Measurements from ENCODE around the gene NFATC2.
"Not testable (repeated sequence)": the region's sequence is repeated elsewhere in the genome, so short reads cannot be mapped to it uniquely, and the experiment has no call there.

The NFATC2 gene

DNA sequence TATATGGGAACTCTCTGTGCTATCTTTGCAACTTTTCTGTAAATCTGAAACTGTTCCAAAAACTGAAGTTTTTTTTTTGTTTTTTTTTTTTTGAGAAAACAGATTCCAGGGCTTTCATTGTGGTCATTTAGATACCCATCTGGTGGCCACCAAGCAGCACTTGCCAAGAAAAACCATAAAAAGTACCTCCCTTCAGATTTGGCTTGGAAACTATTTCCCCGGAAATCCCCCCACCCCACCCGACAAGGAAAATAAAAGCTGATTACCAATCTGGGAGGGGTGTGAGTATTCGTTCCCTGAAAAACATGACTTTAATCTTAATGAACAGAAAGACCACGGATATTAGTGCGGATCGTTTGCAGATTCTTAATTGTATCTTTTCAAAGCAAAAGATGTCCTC is 1.9 kb downstream of the NFATC2 start:
- peak; percentile 28 to 38 for DNase-seq

DNA sequence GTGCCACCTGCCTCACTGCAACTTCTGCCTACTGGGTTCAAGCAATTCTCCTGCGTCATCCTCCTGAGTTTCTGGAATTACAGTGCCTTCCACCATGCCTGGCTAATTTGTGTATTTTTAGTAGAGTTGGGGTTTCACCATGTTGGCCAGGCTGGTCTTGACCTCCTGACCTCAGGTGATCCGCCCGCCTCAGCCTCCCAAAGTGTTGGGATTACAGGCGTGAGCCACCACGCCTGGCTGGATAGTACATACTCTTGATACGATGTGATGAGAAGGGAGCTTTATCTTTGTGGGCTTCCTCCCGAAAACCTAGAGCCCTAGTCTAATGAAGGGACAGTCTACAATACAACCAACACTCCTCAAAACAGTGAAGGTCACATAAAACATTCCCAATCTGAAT is 2.4 kb downstream of the NFATC2 start:
- not testable (repeated sequence) for DNase-seq

More for the DNA sequence above, 1.9 kb downstream of the NFATC2 start:
- TF ChIP-seq POLR2A (IDR thresholded peaks at IDR 0.05; ENCODE audit: low read length) (no peak), GATA1 (IDR thresholded peaks at IDR 0.05; ENCODE audit: low read depth, low read length) (no peak)

DNA sequence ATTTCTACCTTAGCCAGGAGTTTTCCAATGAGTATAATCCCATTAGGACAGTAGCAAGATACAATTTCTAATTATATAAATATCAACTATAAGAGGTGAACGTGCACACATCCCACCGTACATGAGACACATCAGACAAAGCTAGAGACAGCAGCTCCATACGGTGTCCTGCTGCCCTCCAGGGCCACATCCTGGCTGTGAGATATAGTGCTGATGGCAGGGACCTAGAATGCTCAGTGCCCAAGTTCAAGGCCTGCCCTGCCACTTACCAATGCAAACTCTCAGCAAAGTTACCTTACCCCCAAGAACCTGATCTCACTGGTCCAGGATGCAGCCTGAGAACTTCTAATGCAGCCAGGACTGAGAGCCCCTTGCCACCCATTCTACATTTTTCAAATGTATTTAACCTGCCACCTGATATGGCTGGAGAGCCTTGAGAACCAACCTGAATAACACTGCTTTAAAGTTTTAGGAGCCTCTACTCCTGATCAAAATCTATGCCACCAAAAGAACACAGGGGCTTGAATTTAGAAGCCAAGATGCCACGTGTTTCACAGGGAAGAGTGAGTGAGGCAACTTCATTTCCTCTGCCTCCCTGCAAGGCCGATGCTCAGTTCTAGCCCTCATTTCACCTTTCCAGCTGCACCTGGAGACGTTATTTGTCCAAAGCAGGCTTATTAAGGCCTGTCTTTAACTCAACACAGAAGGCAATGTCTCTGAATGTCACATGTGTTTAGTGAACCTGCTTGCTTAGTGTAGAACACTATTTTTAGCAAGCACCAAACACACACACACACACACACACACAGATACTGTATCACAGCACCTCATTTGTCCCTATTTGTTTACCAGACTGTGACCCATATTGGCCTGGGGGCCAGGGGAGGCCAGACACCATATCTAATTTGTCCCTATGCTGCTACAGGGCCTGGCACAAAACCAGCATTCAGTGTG is 6.1 kb downstream of the NFATC2 start:
- TF ChIP-seq POLR2A (IDR thresholded peaks at IDR 0.05; ENCODE audit: low read length) (no peak), GATA1 (IDR thresholded peaks at IDR 0.05; ENCODE audit: low read depth, low read length) (no peak)
- DNase-seq = peak in 1 of 2 experiments; percentile 12

DNA sequence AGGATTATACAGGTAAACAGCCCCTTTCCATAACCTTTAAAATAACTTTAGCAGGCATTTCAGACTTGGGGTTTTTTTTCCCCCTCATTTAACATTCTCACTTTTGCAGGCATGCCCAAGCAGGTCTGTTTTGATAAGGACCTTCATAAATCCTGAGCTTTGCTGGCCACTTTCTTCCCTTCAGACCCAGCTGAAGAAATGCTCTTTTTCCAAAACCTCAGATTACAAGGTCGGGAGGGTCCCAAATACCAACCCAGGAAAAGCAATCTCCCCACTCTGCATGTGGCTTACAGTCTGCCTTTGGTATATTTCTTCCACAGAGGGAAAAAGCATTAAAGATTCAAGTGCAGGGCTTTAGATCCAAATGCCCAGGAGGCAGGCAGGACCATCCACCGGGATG is 6.8 kb downstream of the NFATC2 start:
- TF ChIP-seq POLR2A (IDR thresholded peaks at IDR 0.05; ENCODE audit: low read length) = no peak
- TF ChIP-seq GATA1 (IDR thresholded peaks at IDR 0.05; ENCODE audit: low read depth, low read length) = no peak
- DNase-seq = no peak

DNA sequence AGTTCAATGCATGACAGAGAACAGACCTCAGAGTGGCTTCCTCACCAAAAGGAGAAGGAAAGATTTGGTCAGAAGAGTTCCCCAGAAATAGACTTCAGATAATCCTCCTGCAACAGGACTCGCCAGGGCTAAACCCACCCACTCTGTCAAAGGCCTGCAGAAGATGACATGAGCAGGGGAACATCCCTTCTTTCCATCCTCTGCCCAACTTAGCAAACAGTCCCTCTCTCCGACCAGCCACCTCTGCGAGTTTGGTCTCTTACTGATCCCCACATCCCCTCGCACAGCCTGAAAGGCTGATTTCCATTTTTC is 7.5 kb downstream of the NFATC2 start:
- DNase-seq = no peak

DNA sequence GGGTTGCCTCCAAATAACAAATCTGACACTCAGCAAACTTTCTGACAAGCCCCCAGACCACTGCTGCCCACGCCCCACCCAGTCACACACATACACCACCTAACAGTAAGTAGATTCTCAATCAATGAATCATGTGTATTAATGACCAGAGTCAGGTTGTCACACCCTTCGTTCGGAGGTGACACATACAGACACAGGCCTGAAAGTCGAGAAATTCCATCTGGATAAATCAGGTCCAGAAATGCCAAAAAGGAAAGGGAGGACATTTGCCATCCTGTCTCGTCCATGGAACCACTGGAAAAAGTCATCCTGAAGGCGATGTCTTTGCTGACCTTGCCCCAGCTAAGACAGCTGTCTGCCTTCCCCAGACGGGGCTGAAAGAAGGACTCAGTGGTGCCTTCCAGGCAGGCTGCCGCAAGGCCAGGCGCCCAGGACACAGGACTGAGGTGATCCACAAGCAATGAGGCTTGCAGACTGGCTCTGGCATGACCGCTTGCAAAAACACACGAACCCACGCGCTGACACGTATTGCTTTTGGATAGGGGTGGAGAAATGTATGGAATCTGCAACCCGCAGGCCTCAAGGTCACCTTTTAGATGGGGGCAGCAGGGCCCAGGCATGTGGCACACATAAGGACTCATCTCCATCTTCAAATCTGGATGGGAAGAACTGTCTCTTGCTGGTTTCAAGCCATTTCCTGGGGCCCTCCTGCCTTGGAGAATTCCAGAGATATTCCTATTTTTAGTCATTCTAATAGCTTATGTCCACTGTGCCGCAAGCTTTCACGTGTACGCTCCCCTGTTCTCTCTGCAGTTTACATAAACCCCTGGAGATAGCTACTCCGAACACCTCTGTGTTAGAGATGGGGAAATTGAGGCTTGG is 9.0 kb downstream of the NFATC2 start:
- no peak for TF ChIP-seq GATA1 (IDR thresholded peaks at IDR 0.05; ENCODE audit: low read depth, low read length)
- TF ChIP-seq POLR2A (IDR thresholded peaks at IDR 0.05; ENCODE audit: low read length) = no peak
- no peak for DNase-seq

More for the DNA sequence above, 7.5 kb downstream of the NFATC2 start:
- TF ChIP-seq POLR2A (IDR thresholded peaks at IDR 0.05; ENCODE audit: low read length) (no peak), GATA1 (IDR thresholded peaks at IDR 0.05; ENCODE audit: low read depth, low read length) (no peak)

DNA sequence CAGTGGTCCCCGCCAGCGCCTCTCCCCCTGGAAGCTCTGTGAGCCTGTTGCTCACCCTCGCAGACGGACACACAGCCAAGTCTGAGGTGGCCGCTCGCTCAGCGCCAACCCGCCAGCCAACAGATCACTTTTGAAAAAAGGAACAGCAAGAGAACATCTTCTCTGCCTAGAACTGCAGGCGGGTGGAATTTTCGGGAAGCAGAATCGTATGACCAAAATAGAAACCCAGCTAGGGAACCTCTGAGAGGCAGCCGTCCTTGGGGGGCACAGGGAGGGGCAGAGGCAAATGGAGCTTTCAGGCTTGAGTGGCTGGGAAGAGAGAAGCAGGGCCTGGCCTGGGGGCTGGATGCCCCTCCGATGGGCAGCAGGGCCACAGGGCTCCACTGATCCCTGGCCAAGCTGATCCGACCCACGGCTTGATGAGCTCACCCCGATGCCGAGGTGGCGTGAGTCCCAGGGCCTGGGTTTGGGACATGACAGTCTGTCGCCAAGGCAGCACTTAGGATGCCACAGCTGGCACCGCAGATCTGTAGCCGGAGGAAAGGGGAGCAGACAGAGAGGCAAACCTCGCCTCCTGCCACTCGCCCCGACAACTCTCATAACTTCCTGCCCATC is 9.8 kb downstream of the NFATC2 start:
- no peak for DNase-seq
- TF ChIP-seq GATA1 (IDR thresholded peaks at IDR 0.05; ENCODE audit: low read depth, low read length) (no peak), POLR2A (IDR thresholded peaks at IDR 0.05; ENCODE audit: low read length) (no peak)

DNA sequence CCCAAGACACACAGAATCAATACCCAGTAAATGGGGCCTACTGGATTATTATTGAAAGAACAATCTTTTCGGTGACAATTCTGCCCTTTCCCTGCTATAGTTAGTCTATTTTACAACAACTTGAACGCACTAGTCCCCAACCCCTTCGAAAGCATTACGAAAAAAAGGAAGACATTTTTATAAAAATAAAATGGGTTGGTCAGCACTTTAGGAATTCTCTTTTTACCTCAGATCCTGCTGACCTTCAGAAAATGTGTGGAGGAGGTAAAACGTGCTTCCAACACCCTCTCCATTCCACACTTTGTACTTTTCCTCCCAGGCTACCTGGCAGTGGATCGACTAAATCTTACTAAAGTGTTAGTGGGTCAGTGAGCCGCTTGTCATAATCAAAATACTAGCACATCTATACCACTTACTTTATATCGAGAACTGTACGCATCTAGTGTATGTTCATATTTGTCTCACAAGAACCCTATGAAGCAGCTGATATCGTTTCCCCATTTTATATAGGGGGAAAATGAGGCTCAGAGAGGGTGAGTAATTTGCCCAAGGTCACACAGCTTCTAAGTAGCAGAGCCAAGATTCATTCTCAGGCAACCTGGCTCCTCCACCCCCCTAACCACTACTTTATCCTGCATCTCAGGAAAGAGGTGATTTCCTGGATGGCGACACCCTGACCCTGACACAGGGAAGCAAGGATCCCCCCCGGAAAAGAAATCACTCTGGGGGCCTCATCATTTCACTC is 10.6 kb downstream of the NFATC2 start:
- no peak for TF ChIP-seq GATA1 (IDR thresholded peaks at IDR 0.05; ENCODE audit: low read depth, low read length)
- no peak for DNase-seq

DNA sequence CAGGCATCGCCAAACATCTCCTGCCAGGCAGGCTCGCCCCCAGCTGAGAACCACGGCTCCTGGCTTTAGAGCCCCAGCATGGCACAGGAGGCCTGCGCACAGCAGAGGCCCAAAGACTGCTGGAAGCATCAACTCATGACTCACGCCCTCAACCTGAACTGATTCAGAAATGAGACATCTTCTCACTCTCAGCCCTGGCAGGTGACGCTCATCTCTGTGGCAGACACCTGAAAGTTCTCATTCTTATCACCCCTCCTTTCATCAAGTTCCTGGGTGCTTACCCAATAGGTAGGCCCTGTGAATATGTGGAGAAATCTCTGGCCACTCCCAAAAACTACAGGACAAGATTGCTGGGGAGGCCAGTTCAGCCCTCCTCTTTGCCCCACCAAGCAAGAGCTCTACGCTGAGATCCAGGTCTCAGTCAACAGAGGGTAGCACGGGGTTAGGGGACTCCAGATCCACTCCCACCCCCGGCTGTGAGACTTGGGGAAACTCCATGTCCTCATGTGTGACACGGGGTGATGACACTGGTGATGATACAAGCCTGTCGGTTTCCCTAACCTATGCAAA is 11.3 kb downstream of the NFATC2 start:
- TF ChIP-seq POLR2A (IDR thresholded peaks at IDR 0.05; ENCODE audit: low read length) = no peak
- TF ChIP-seq GATA1 (IDR thresholded peaks at IDR 0.05; ENCODE audit: low read depth, low read length) = no peak
- DNase-seq = no peak

DNA sequence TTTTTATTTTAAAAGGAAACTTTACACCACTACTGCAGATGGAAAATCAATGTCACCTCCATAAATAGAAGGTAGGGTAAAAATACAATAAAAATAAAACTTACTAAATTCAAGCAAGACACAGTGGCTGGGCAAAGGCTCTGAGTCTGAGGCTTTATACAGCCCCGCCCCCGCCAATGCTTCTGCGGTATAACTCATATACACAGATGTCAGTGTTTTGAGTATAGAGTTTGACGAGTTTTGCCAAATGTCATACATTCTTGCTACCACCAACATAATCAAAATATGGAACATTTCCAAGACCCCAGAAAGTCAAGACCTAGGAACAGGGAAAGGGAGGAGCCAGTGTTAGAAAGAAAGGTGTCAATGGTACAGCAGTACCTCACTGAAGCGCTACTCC is 12.8 kb downstream of the NFATC2 start:
- TF ChIP-seq GATA1 (IDR thresholded peaks at IDR 0.05; ENCODE audit: low read depth, low read length) (no peak), POLR2A (IDR thresholded peaks at IDR 0.05; ENCODE audit: low read length) (no peak)
- DNase-seq = peak; percentile 6 to 19

DNA sequence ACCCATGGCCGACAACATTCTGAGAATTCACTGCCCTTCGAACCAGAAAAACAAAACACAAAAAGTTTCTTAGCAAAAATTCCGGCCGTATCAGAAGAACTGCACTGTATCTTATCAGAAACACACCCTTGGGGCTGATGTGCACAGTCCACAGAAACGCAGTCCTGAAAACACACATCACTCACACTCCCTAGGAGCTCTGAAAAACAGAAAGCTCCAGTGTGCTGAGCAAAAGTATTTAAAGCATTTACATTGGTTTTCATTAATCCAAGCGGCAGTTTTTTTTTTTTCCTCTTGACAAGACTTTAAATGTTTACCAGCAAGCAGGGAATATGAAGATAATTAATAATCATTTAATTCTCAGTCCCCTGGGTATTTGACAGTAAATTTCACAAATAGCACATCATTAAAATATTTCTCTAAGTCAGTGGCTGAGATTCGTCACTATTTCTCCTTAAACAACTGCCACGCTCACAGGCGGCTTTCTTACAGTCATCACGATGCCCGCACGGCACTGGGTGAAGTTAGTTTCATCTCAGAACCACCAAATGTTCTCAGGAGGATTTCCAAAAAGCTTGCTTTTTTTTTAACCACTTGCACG is 13.3 kb downstream of the NFATC2 start:
- no peak for TF ChIP-seq GATA1 (IDR thresholded peaks at IDR 0.05; ENCODE audit: low read depth, low read length)
- no peak for TF ChIP-seq POLR2A (IDR thresholded peaks at IDR 0.05; ENCODE audit: low read length)
- DNase-seq = peak; percentile 64 to 77

DNA sequence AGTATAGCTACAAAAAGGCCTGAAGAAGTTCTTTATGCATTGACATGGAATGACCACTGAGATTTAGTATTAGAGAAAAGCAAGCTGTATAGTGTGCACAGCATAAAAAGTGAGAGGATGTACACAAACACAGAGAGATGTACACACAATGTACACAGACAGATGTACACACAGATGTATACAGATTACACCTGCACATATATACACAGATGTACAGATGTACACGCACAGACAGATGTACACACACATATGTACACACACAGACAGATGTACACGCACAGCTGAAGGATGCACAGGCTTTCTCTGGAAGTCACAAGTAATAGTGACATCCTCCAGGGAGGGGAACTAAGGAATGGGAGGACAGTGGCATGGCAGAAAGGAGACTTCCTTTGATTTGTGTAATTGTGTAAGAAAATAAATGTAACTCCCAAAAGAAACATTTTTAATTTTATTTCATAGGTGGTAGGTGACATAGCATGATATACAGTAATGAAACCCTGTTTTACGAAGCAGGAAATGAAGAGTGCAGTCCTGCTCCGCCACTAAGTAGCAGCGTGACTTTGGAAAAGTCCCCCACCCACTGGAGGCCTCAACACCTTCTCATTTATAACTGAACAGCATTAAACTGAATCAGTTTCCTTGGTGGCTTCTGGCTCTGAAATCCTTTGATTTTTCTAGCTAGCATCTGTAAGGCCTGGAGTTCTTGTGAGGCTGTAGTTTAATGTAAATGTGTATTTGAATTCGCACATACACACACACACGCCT is 14.1 kb downstream of the NFATC2 start:
- DNase-seq = peak in 1 of 2 experiments; percentile 40

More for the DNA sequence above, 14.1 kb downstream of the NFATC2 start:
- TF ChIP-seq POLR2A (IDR thresholded peaks at IDR 0.05; ENCODE audit: low read length) = no peak
- TF ChIP-seq GATA1 (IDR thresholded peaks at IDR 0.05; ENCODE audit: low read depth, low read length) = no peak
